Vagina (tissue), 2 donors: Measurements from ENCODE around the gene STK24.
A peak's percentile ranks its signal among the peaks of the same experiment; 100 is the strongest.

Experiments
- CTCF ChIP-seq, 3 experiments: fragments of 450-650 bp in 2 of 3; fragments of 200-600 bp in 1 of 3; sonication (generic) in 1 of 3; IDR thresholded peaks; one replicate each; pipeline ENCODE4 v1.5.1; 2017 to 2019; ENCODE audit warnings: antibody characterized with exemption in 3 of 3, mild to moderate bottlenecking in 2 of 3, moderate library complexity in 2 of 3
- POLR2A ChIP-seq, 2 donors: fragments of 450-650 bp; IDR thresholded peaks; one replicate each; pipeline ENCODE4 v1.6.1; 2017; ENCODE audit warnings: antibody characterized with exemption in 2 of 2, mild to moderate bottlenecking in 2 of 2, moderate library complexity in 2 of 2
- POLR2AphosphoS5 ChIP-seq, 2 donors: sonication (generic); formaldehyde crosslinking; IDR thresholded peaks; one replicate each; pipeline ENCODE4 v1.9.0; 2017; ENCODE audit warnings: antibody characterized with exemption in 2 of 2, mild to moderate bottlenecking in 2 of 2, low read depth in 1 of 2; ENCODE audit not compliant: insufficient read depth in 1 of 2

- TF ChIP-seq CTCF (IDR thresholded peaks at IDR 0.05) (no peak), POLR2AphosphoS5 (IDR thresholded peaks at IDR 0.05; ENCODE audit: insufficient read depth in 1 of 2, low read depth in 1 of 2) (peak; percentile 49 to 66), POLR2A (IDR thresholded peaks at IDR 0.05) (no peak)
These were observed 81.1 kb downstream of the STK24 start for GRCh38 chr13:98495627-98496478.
